H9 (cell line): Measurements from ENCODE around the gene MIER2. TPM values are rescaled to one million over a fixed set of nuclear protein-coding genes. Genes with fewer than 3 reads are reported as not detected.

Experiments used
- DNase-seq: peaks from one replicate; pipeline ENCODE4 v3.0.0-alpha.2; 2017
- H2AFZ ChIP-seq: one replicate; pipeline ENCODE4 v1.6.1; 2013; ENCODE audit warnings: mild to moderate bottlenecking, low read length, control low read depth, moderate library complexity
- H2AK5ac ChIP-seq: 2 replicates; pipeline ENCODE4 v1.6.1; 2013; ENCODE audit warnings: low read length, control low read depth, mixed read lengths; ENCODE audit not compliant: insufficient read length
- H2BK120ac ChIP-seq: one replicate; pipeline ENCODE4 v1.6.1; 2013; ENCODE audit warnings: low read depth, mild to moderate bottlenecking, low read length, control low read depth, inconsistent platforms; ENCODE audit not compliant: poor library complexity, severe bottlenecking
- H2BK12ac ChIP-seq: 2 replicates; pipeline ENCODE4 v1.6.1; 2013; ENCODE audit warnings: low read length, control low read depth, mixed read lengths, low read depth; ENCODE audit not compliant: insufficient read length
- H2BK15ac ChIP-seq: 2 replicates; pipeline ENCODE4 v1.6.1; 2013; ENCODE audit warnings: low read depth, low read length, control low read depth
- H2BK20ac ChIP-seq: one replicate; pipeline ENCODE4 v1.6.1; 2013; ENCODE audit warnings: low read depth, mild to moderate bottlenecking, low read length, control low read depth, inconsistent platforms; ENCODE audit not compliant: poor library complexity, severe bottlenecking
- H2BK5ac ChIP-seq: 2 replicates; pipeline ENCODE4 v1.6.1; 2013; ENCODE audit warnings: low read length, control low read depth, mixed read lengths; ENCODE audit not compliant: insufficient read length
- H3K14ac ChIP-seq: 2 replicates; pipeline ENCODE4 v1.6.1; 2013; ENCODE audit warnings: low read length, control low read depth; ENCODE audit not compliant: insufficient read depth
- H3K18ac ChIP-seq: 2 replicates; pipeline ENCODE4 v1.6.1; 2013; ENCODE audit warnings: low read depth, mild to moderate bottlenecking, mixed read lengths, low read length, control low read depth; ENCODE audit not compliant: insufficient read length
- H3K23ac ChIP-seq: 2 replicates; pipeline ENCODE4 v1.6.1; 2013; ENCODE audit warnings: low read length, control low read depth, mixed read lengths, low read depth; ENCODE audit not compliant: insufficient read length
- H3K23me2 ChIP-seq: 2 replicates; pipeline ENCODE4 v1.6.1; 2013; ENCODE audit warnings: low read depth, mild to moderate bottlenecking, mixed read lengths, low read length, control low read depth; ENCODE audit not compliant: insufficient read length, poor library complexity, severe bottlenecking
- H3K27ac ChIP-seq: 2 replicates; pipeline ENCODE4 v1.5.1; 2013; ENCODE audit warnings: low read length, control low read depth, mixed read lengths, low read depth; ENCODE audit not compliant: insufficient read length
- H3K27me3 ChIP-seq: 2 replicates; pipeline ENCODE4 v1.6.1; 2013; ENCODE audit warnings: low read length, control low read depth, inconsistent platforms; ENCODE audit not compliant: insufficient read depth
- H3K4ac ChIP-seq: 2 replicates; pipeline ENCODE4 v1.6.1; 2013; ENCODE audit warnings: low read depth, mild to moderate bottlenecking, control low read depth, inconsistent platforms, low read length, moderate library complexity
- H3K4me1 ChIP-seq: 2 replicates; pipeline ENCODE4 v1.6.1; 2013; ENCODE audit warnings: low read length, control low read depth, inconsistent platforms; ENCODE audit not compliant: insufficient read depth
- H3K4me2 ChIP-seq: 2 replicates; pipeline ENCODE4 v1.6.1; 2013; ENCODE audit warnings: low read length, control low read depth, mixed read lengths; ENCODE audit not compliant: insufficient read length, insufficient read depth
- H3K56ac ChIP-seq: 2 replicates; pipeline ENCODE4 v1.6.1; 2013; ENCODE audit warnings: low read depth, mild to moderate bottlenecking, mixed read lengths, low read length, control low read depth; ENCODE audit not compliant: insufficient read length
- H3K79me1 ChIP-seq: 2 replicates; pipeline ENCODE4 v1.6.1; 2013; ENCODE audit warnings: low read depth, mild to moderate bottlenecking, moderate library complexity, low read length, control low read depth, inconsistent platforms; ENCODE audit not compliant: insufficient read depth, poor library complexity, severe bottlenecking
- H3K79me2 ChIP-seq: 2 replicates; pipeline ENCODE4 v1.6.1; 2013; ENCODE audit warnings: low read length, control low read depth, inconsistent platforms; ENCODE audit not compliant: insufficient read depth
- H3K9ac ChIP-seq: 2 replicates; pipeline ENCODE4 v1.6.1; 2013; ENCODE audit warnings: low read length, control low read depth, mixed read lengths; ENCODE audit not compliant: insufficient read length; ENCODE audit errors: extremely low read depth
- H3K9me3 ChIP-seq: one replicate; pipeline ENCODE4 v1.6.1; 2013; ENCODE audit warnings: low read depth, low read length, inconsistent platforms; ENCODE audit not compliant: control insufficient read depth
- H3T11ph ChIP-seq: one replicate; pipeline ENCODE4 v1.6.1; 2013; ENCODE audit warnings: mild to moderate bottlenecking, low read length, control low read depth, inconsistent platforms
- H4K20me1 ChIP-seq: one replicate; pipeline ENCODE4 v1.6.1; 2013; ENCODE audit not compliant: control insufficient read depth, insufficient read length, insufficient read depth
- H4K5ac ChIP-seq: 2 replicates; pipeline ENCODE4 v1.6.1; 2013; ENCODE audit warnings: low read depth, mild to moderate bottlenecking, mixed read lengths, low read length, control low read depth; ENCODE audit not compliant: insufficient read length
- H4K8ac ChIP-seq: replicated peaks from 2 replicates; pipeline ENCODE4 v1.6.1; 2013; ENCODE audit warnings: low read length, control low read depth, mixed read lengths, low read depth; ENCODE audit not compliant: insufficient read length
- H4K91ac ChIP-seq: 2 replicates; pipeline ENCODE4 v1.6.1; 2013; ENCODE audit warnings: low read depth, mild to moderate bottlenecking, moderate library complexity, mixed read lengths, low read length, control low read depth; ENCODE audit not compliant: insufficient read length
- H3K27ac Mint-ChIP-seq, 3 experiments: 2 replicates in 2 of 3; 3 replicates in 1 of 3; pipeline ENCODE4 v1.8.0; 2020 to 2021; ENCODE audit warnings: mixed read lengths in 3 of 3, mild to moderate bottlenecking in 1 of 3, moderate library complexity in 1 of 3
- H3K27me3 Mint-ChIP-seq: 2 replicates; pipeline ENCODE4 v1.8.0; 2021; ENCODE audit warnings: low read depth, mild to moderate bottlenecking, moderate library complexity, mixed read lengths
- H3K36me3 Mint-ChIP-seq, 3 experiments: 2 replicates in 2 of 3; 3 replicates in 1 of 3; pipeline ENCODE4 v1.8.0; 2020 to 2021; ENCODE audit warnings: low read depth in 3 of 3, mixed read lengths in 3 of 3; ENCODE audit not compliant: insufficient read depth in 1 of 3
- H3K4me1 Mint-ChIP-seq, 2 experiments: 2 replicates each; pipeline ENCODE4 v1.8.0; 2020; ENCODE audit warnings: mixed read lengths in 2 of 2
- H3K4me3 Mint-ChIP-seq, 2 experiments: 2 replicates in 1 of 2; 3 replicates in 1 of 2; pipeline ENCODE4 v1.8.0; 2020 to 2021; ENCODE audit warnings: mild to moderate bottlenecking in 2 of 2, mixed read lengths in 2 of 2, moderate library complexity in 1 of 2
- H3K9me3 Mint-ChIP-seq, 2 experiments: 2 replicates in 1 of 2; 3 replicates in 1 of 2; pipeline ENCODE4 v1.8.0; 2020; ENCODE audit warnings: mild to moderate bottlenecking in 2 of 2, mixed read lengths in 2 of 2, moderate library complexity in 1 of 2
- CTCF ChIP-seq: fragments of 200-600 bp; sonication (generic); conservative IDR thresholded peaks from 3 replicates; pipeline ENCODE4 v1.8.0; 2021; ENCODE audit warnings: antibody characterized with exemption, mild to moderate bottlenecking
- WGBS: extraction: QIAGEN DNeasy Blood & Tissue Kit; methylation state at CpG from one replicate; pipeline ENCODE4 v1.1.7; 2013; ENCODE audit warnings: missing lambda C conversion rate, low lambda C conversion rate, mixed read lengths; ENCODE audit not compliant: insufficient read length; ENCODE audit errors: extremely low coverage; 5-methylcytosine and 5-hydroxymethylcytosine counted together
- total RNA-seq: library from RNA; stranded (reverse); gene quantifications from 2 replicates; pipeline ENCODE4 v1.2.1, GENCODE V29; 2021

Gene MIER2
- total RNA-seq, 1 experiment from 2014 or later: 60.5 TPM

- peaks cover 3 to 4% of the 10 kb centered on the region in 2 experiments; a peak in 3 of 5 replicates for H3K9me3 Mint-ChIP-seq
- Histone ChIP-seq H2BK5ac (no peak overlapping the region), H3K4me1 (no peaks in the 10 kb centered on the region), H3K23me2 (no peaks in the 10 kb centered on the region), H2AK5ac (no peak overlapping the region), H3K4me2 (no peak overlapping the region), H3K9ac (no peak overlapping the region), H4K8ac (no peak overlapping the region), H3K18ac (no peak overlapping the region), H3K9me3 (no peaks in the 10 kb centered on the region), H2BK15ac (no peak overlapping the region), H2BK120ac (no peak overlapping the region), H4K5ac (no peak overlapping the region), H3K27me3 (no peaks in the 10 kb centered on the region; the same call in 1 of the 2 replicates), H3T11ph (no peak overlapping the region), H2AFZ (no peak overlapping the region), H3K4ac (no peak overlapping the region), H3K23ac (no peak overlapping the region), H2BK20ac (no peak overlapping the region), H3K79me2 (no peaks in the 10 kb centered on the region), H3K14ac (no peak overlapping the region), H2BK12ac (no peak overlapping the region), H4K91ac (no peak overlapping the region), H3K56ac (no peak overlapping the region), H3K79me1 (no peaks in the 10 kb centered on the region), H3K27ac (no peak overlapping the region), H4K20me1 (no peaks in the 10 kb centered on the region)
- no CpG with 5 or more reads among the region's 14 CpGs for WGBS
- H3K36me3 Mint-ChIP-seq: peaks cover 0 to 4% (median 3%) of the 10 kb centered on the region in 3 experiments; a peak in 4 of 7 replicates
- DNase-seq: no peak
- no peak overlapping the region for H3K27ac Mint-ChIP-seq
- peaks cover 0 to 7% of the 10 kb centered on the region in 2 experiments; a peak in 1 of 4 replicates for H3K4me1 Mint-ChIP-seq
- no peak for TF ChIP-seq CTCF
- H3K27me3 Mint-ChIP-seq: peaks cover 31% of the 10 kb centered on the region
- no peak overlapping the region for H3K4me3 Mint-ChIP-seq
These were observed 25.3 kb upstream of the MIER2 start for GRCh38 chr19:369876-370275.
